IPS DF 19.7 (cell line): ENCODE data around the gene SLC9A5.

Experiments used
- DNase-seq: peaks from one replicate; pipeline ENCODE4 v3.0.0-alpha.2; 2013; ENCODE audit warnings: low read depth, low spot score

Gene SLC9A5

DNA sequence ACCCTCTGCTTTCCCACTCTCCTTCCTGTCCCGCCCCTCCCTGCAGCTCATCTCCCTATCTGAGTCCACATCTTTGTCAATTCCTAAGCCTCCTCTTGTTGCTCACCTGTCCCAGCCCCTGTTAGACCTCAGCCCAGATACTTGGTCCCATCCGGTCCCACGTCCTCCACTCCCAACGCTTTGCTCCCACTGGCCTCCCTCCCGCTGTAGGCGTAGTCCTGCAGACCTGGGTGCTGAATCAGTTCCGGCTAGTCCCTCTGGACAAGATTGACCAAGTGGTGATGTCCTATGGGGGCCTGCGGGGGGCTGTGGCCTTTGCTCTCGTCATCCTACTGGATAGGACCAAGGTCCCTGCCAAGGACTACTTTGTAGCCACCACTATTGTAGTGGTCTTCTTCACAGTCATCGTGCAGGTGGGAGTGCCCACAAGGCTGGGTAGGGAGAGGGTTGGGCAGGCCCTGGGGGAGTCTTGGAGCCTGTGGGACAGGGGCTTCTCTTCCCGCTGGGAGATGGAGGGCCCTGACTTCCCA lies 8.0 kb downstream of the SLC9A5 start:
- no peak for DNase-seq

DNA sequence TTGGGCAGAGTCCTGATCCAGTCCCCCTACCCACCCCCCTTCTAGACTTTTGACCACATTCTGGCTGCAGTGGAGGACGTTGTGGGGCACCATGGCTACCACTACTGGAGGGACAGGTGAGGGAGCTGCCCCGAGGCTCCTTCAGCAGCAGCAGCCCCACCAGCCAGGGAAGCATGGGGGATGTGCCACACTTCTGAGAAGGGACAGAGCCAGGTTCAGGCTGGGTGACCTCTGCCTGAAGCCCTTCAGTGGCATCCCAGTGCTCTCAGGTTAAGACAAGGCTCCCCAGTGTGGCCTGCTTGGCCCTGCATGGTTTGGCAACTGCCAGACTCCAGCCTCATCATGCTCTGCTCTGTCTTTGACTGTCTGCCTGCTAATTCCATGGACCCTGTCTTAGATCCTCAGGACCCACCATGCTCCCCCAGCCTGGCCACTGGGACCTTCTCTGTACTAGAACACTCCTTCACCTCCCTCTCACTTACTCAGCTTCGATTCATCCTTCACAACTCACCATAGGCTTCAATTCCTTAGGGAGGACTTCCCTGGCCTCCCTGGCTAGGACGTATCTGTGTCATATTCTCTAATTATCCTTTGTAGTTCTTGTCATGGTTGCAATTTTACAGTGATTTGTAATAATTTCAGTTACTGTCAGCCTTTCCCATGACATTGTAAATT lies 8.8 kb downstream of the SLC9A5 start:
- DNase-seq = no peak

DNA sequence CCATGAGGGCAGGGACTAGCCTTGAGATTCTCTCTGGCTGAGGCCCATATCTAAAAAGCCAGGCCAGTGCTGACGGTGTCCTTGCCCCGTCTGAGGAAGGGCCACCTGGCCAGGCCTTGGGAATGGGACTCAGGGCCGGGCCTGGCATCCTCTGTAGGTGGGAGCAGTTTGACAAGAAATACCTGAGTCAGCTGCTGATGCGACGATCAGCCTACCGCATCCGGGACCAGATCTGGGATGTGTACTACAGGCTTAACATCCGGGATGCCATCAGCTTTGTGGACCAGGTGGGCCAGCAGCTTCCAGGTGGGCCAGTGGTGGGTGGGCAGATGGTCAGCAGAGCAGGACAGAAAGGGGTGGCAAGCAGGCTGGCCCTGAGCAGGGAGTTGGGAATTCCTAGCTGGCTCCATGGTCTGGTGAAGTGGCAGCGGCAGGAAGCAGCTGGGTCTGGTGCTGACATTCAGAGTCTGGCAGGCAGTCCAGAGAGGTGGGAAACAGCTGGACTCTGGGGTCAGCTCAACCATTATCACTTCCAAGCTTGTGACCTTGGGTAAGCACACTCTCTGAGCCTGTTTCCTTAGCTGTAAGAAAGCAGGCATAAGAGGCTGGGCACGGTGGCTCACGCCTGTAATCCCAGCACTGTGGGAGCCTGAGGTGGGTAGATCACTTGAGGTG lies 9.5 kb downstream of the SLC9A5 start:
- DNase-seq = no peak

DNA sequence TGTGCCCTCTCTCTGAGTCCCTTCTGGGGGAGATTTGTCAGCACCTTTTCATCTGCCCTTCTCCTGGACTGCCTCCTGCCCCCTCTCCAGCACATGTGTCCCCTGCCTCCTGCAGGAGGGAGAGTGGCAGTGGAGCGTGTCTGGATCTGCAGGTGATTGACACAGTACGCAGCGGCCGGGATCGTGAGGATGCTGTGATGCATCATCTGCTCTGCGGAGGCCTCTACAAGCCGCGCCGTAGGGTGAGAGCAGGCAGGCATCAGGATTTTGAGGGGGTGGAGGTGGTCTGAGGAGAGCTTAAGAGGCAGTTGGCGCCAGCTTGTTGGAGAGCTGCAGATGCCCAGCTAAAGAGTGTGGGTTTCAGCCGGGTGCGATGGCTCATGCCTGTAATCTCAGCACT lies 10.9 kb downstream of the SLC9A5 start:
- no peak for DNase-seq

DNA sequence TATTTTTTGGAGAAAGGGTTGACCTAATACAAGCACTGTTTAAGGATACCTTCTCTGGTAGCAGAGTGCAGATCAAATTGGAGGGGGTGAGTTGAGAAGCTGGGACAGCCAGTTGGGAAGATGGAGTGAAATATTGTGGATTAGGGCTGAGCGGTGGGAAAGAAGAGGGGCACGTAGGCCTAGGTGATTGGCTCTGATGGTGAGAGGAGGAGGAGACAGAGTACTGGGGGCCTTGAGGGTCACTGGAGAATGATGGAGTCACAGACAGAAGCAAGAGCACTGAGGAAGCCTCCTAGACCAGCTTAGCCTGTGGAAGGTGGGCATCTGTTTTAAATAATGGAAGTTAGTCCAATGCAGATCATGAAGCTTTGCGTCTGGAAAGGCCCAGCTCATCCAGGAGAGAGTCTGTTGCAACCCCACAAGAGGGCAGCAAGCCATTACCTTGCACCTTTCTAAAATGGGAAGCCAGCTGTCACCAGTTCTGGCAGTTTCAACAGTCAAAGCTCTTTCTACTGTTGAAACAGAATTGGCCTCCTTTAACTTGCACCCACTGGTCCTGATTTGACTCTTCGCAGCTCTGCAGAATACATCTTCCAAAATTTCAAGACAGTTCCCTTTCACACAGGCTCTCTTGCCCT lies 11.8 kb downstream of the SLC9A5 start:
- DNase-seq = no peak

DNA sequence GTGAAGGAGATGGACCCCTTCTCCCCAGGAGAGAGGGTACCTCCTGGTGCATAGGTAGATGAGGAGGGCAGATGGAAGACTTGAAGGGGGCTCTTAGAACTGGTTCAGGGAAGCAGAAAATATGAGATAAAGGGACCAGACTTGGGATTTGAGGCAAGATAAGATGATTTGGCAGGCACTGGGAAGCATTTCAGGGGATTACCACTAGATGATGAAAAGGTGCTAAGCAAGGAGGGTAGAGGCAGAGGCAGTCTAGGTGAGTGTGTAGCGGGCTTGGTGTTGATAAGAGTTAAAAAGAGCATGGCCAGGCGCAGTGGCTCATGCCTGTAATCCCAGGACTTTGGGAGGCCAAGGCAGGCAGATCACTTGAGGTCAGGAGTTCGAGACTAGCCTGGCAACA lies 14.4 kb downstream of the SLC9A5 start:
- DNase-seq = no peak

DNA sequence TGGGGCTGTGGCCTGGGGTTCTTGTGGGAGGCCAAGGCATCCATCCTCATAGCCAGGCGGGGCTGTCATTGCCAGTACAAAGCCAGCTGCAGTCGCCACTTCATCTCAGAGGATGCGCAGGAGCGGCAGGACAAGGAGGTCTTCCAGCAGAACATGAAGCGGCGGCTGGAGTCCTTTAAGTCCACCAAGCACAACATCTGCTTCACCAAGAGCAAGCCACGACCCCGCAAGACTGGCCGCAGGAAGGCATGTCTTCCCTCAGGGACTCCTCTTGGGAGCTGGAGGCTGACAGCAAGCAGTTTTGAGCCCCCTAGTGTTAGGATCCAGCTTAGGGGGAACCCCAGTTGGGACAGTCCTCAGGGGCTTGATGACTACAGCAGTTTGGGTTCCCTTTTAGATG lies 15.5 kb downstream of the SLC9A5 start:
- DNase-seq = no peak

DNA sequence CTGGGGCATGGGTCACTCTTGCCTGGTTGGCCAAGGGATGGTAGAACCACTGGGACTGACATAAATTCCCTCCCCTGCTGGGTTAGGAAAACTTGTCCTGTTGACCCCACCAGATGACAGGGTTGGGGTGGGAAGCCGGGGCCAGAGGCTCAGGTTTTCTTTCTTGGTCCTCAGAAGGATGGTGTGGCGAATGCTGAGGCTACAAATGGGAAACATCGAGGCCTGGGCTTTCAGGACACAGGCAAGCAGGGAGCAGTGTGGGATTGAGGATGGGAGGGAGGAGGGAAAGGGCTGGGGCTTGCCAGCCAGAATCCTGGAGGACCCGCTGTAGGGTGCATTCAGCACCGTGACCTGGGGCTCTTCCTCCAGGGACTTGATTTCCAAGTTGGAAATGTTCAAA lies 16.1 kb downstream of the SLC9A5 start:
- no peak for DNase-seq

DNA sequence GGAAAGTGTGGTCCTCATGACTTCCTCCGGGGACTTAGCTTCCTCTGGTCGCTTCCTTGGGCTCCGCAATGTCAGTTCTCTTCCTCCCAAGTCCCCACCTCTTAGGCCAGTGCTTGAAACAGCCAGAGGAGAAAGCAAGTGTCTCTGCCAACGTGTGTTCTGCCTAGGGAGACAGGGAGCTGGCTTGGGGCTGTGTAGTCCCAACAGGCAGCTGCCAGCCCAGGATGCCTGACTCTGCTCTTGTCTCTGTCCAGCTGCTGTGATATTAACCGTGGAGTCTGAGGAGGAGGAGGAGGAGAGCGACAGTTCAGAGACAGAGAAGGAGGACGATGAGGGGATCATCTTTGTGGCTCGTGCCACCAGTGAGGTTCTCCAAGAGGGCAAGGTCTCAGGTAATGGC lies 17.1 kb downstream of the SLC9A5 start:
- DNase-seq = no peak

DNA sequence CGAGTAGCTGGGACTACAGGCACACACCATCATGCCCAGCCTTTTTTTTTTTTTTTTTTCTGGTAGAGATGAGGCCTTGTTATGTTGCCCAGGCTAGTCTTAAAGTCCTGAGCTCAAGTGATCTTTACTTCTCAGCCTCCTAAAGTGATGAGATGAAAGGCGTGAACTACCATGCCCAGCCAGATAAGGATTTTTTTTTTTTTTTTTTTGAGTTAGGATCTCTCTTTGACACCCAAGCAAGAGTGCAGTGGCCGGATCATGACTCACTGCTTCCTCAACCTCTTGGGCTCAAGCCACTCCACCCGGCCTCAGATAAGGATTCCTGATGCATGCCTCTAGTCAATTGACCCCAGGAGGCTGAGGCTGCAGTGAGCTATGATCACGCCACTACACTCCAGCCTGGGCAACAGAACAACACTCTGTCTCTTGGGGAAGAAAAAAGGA lies 19.4 kb downstream of the SLC9A5 start:
- DNase-seq = no peak

DNA sequence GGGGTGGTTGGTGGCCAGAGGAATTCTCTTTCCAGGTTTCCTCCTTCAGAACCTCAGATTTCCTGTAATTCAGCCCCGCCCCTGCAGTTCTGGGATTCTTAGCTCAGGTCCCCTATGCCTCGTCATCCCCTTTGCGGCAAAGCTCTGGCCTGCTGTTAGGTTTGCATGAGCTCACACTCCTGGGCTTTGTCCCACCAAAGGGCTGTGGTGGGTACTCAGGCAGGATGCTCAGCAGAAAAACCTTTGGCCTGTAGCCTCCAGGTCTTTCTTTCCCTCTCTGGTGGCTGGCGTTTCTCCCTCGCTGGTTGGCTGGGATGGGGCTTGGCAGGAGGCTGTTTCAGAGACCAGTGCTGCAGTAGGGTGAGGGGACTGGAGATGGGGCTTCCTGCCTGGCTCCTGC lies 21.0 kb downstream of the SLC9A5 start:
- no peak for DNase-seq

DNA sequence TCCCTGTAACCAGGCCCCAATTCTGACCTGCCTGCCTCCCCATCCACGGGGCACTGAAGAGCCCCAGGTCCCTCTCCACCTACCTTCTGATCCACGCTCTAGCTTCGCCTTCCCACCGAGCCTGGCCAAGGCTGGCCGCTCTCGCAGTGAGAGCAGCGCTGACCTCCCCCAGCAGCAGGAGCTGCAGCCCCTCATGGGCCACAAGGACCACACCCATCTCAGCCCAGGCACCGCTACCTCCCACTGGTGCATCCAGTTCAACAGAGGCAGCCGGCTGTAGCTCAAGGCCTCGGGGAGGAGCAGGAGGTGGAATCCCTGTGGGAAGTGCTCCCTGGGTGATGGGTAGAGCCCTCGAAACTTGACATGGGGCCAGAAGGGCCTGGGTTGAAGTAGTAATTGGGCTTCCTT lies 22.2 kb downstream of the SLC9A5 start:
- DNase-seq = no peak

DNA sequence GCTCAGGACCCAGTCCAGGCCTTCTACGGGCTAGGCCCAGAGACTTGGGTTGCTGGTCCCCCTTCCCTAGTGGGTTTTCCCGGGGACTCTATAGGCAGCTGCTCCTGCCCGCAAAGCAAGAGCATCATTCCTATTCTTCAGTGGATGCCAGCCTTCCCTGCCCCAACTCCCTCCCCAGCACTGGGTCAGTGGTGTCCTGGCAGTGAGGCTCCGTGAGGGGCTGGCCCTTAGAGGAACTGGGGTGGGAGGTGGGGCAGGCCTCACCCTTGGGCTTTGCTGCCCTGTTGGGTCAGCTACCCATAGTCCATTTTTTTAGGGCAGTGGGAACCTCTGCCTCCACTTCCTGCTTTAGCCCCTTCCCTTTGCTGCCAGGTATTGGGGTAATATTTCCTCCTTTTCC lies 22.7 kb downstream of the SLC9A5 start:
- DNase-seq = no peak

DNA sequence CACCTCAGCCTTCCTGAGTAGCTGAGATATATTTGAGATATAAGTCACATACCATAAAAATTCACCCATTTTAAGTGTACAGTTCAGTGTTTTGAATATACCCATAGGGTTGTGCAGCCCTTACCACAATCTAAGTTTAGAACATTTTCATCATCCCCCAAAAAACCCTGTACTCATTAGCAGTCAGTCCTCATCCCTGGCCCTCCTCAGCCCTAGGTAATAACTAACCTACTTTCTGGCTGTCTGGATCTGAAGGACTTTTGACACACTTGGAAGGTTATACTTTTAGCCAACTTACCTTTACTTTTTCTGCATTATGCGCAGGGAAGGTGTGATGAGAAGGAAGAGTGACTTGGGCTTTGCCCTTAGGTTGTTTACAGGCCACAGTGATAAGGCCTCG lies 26.5 kb downstream of the SLC9A5 start:
- no peak for DNase-seq

DNA sequence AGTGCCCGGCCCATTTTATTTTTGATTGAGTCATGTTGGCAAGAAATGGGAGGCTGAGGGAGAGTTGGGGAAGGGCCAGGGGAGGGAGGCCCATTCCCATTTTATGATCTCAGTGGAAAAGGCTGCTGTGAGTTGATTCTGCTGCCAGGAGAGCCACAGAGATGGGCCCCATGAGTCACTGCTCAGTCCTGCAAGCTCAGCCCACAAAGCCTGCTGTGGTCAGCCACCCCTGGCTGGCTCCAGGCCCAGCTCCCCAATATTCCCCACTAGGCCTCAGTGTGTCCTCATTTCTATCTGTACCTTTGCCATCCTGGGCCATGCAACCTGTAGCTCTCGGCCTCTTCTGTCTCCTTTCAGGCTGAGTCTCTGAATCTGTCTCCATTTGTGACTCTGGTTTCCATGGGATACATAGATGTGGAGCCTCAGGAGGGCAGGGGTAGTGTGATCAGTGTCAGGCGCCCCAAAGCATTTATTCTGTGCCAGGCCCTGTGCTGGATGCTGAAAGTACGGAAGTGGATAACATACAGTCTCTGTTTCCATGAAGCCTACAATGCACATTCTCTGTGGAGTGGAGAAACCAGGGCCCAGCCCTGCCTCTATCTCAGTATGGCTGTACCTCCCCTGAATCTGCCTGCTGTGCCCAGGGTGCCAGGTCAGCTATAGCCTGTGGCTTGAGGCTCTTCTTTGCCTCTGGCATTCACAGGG lies 28.7 kb downstream of the SLC9A5 start:
- DNase-seq = no peak

DNA sequence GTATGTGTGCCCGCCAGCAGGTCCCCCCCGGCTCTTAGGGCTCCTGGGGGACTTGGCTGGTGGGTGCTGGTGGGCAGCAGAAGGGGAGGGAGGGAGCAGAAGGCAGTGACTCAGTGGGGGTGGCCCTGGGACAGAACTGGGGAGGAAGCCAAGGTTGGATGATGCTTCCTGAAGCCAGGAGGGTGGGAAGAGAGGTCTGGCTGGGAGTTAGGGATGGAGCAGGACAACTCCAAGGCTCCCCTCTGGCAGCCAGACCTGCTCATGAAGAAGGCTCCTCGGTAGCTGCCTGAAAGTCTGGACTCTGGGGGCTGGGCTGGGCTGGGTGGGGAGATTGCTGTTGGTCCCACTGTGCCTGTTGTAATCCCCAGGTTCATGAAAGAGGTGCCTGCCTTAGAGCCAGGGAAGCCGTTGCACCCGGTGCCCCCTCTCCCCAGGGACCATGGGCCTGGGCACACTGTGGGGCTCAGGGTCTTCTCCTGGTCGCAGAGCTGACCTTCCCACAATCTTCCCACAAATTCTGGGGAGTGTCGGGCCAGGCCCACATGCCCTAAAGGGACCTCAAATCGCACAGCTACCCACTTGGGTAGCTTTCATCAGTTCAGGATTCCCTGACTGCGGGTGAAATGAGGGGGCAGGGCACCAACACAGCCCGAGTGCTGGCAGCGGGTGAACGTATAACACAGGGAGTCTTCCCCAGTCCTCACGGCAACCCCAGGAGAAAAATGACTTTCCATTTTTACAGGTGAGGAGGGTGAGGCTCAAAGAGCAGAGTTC lies 29.4 kb downstream of the SLC9A5 start:
- DNase-seq = no peak

DNA sequence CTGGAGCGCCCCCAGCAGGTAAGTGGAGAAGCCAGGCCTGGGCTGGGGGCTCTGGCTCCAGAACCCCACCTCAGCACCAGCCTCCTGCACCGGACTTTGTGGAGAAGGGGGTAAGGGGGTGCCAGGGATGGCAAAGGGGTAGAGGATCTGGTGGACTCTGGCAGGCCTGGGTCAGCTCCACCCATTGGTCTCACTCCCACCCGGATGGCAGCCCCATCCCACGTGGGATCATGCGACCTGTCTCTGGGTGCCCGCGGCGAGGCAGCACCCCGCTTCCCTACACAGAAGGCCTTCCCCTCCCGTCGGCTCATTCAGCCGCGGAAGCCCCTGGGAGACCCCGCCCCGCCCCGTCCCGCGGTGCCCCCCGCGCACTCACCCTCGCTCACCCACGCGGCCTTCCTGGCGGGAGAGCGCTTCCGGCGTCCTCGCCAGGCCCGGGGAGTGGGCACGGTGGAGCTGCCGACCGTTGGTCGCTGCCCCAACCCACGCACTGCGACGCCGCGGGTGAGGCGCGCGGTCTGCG lies 30.1 kb downstream of the SLC9A5 start:
- no peak for DNase-seq

DNA sequence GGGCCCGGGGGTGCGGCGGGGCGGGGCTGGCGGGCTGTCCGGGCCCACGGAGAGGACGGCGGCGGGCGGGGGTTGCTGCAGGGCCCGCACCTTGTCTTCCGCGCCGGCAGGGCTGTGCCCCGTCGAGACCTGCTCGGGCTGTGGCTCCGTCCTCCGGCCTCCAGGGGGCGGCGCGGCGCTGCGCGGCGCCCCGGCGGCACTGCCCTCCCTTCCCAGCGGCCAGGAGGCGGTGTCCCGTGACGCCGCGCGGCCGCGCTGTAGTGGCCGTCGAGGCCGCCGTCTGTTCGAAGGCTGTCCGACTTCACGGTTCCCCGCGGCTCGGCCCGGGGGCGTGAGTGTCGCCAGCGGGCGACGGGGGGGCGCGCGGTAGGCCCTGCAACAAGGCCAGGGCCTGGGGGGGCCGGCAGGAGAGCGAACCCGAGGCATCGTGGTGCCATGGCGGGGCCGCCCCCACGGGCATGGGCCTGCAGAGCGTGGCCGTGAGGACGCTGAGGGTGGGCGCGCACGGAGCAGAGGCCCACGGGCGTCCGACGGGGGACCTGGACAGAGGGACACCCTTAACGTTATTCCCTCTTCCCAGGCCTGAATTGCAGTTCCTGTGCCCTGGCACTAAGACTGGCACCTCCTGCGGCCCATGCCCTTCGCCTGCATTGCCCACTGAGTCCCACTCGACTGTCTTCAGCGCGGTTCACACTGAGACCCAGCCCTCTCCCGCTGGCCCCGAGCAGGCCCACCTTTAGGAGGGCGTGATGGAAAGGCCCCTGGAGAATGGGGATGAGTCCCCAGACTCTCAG lies 30.7 kb downstream of the SLC9A5 start, which contains the start of gene PLEKHG4:
Gene PLEKHG4 (plus strand): TSS at position 237 of the 794 bp plus-strand sequence. CDS start 513 bp downstream, at position 750.
- DNase-seq = no peak

DNA sequence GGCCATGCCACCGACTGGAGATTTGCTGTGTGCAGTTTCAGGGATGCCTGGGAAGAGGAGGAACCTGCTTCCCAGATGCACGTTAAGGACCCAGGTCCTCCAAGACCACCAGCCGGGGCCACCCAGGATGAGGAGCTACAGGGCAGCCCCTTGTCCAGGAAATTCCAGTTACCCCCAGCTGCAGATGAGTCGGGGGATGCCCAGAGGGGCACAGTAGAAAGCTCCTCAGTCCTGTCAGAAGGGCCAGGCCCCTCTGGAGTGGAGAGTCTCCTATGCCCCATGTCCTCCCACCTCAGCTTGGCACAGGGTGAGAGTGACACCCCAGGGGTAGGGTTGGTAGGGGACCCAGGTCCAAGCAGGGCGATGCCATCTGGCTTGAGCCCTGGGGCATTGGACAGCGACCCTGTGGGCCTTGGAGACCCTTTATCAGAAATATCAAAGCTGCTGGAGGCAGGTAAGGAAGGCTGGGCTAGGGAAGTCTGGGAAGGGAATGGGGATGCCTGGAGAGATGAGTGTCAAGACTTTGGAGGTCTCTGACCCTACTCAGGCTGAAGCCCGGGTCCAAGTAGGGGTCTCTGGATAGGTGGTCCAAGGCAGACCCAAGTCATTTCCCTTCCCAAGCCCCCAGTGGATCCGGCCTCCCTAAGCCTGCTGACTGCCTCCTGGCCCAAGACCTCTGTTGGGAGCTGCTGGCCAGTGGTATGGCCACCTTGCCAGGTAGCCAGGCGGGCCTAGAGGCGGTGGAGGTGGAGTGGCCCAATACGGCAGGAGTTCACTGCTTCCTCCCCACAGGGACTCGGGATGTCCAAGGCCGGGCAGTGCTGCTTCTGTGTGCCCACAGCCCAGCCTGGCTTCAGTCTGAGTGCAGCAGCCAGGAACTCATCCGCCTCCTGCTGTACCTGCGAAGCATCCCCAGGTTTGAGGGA lies 31.6 kb downstream of the SLC9A5 start:
- DNase-seq = no peak
